GM19372 (cell line): Measurements from ENCODE around the gene EPHA2.
"Not testable (repeated sequence)": the region's sequence is repeated elsewhere in the genome, so short reads cannot be mapped to it uniquely, and the experiment has no call there.

Source experiments
- ATAC-seq: cut with Tn5 transposase; IDR thresholded peaks from one replicate; pipeline ENCODE4 v1.9.1; 2021; ENCODE audit warnings: mild to moderate bottlenecking, low read depth, moderate library complexity; ENCODE audit not compliant: unreplicated experiment

EPHA2 gene

GRCh38 chr1:16168622-16169360, 12.9 kb upstream of the EPHA2 start:
- ATAC-seq, result no peak

- not testable (repeated sequence) for ATAC-seq
Observed at GRCh38 chr1:16168144-16168495, 12.3 kb upstream of the EPHA2 start.

- ATAC-seq, result no peak
Observed at GRCh38 chr1:16167331-16168143, 11.7 kb upstream of the EPHA2 start.

GRCh38 chr1:16166117-16166516, 10.2 kb upstream of the EPHA2 start:
- no peak for ATAC-seq

- no peak for ATAC-seq
Observed at GRCh38 chr1:16165548-16165947, 9.7 kb upstream of the EPHA2 start.

- ATAC-seq, result no peak
Observed at GRCh38 chr1:16165073-16165364, 9.2 kb upstream of the EPHA2 start.

GRCh38 chr1:16164213-16165072, 8.6 kb upstream of the EPHA2 start:
- ATAC-seq, result no peak

GRCh38 chr1:16163608-16164212, 7.8 kb upstream of the EPHA2 start:
- not testable (repeated sequence) for ATAC-seq

GRCh38 chr1:16162163-16162822, 6.4 kb upstream of the EPHA2 start:
- no peak for ATAC-seq

- no peak for ATAC-seq
Observed at GRCh38 chr1:16161717-16162116, 5.8 kb upstream of the EPHA2 start.

- no peak for ATAC-seq
Observed at GRCh38 chr1:16158993-16159831, 3.3 kb upstream of the EPHA2 start.

GRCh38 chr1:16158025-16158424, 2.2 kb upstream of the EPHA2 start:
- ATAC-seq, result no peak

GRCh38 chr1:16156848-16157495, 1.1 kb upstream of the EPHA2 start:
- ATAC-seq, result no peak

- no peak for ATAC-seq
Observed at GRCh38 chr1:16153999-16154673, 1.7 kb downstream of the EPHA2 start.

GRCh38 chr1:16153096-16153998, 2.5 kb downstream of the EPHA2 start:
- ATAC-seq, result no peak

- no peak for ATAC-seq
Observed at GRCh38 chr1:16152481-16153087, 3.3 kb downstream of the EPHA2 start.

- no peak for ATAC-seq
Observed at GRCh38 chr1:16151995-16152384, 3.9 kb downstream of the EPHA2 start.
